Measurements from ENCODE around the gene OXT. TPM values are rescaled to one million over a fixed set of nuclear protein-coding genes. Genes with fewer than 3 reads are reported as not detected.

OXT gene
- total and polyA plus RNA-seq, 5 donors = 0.50 TPM; not detected in 4

DNA sequence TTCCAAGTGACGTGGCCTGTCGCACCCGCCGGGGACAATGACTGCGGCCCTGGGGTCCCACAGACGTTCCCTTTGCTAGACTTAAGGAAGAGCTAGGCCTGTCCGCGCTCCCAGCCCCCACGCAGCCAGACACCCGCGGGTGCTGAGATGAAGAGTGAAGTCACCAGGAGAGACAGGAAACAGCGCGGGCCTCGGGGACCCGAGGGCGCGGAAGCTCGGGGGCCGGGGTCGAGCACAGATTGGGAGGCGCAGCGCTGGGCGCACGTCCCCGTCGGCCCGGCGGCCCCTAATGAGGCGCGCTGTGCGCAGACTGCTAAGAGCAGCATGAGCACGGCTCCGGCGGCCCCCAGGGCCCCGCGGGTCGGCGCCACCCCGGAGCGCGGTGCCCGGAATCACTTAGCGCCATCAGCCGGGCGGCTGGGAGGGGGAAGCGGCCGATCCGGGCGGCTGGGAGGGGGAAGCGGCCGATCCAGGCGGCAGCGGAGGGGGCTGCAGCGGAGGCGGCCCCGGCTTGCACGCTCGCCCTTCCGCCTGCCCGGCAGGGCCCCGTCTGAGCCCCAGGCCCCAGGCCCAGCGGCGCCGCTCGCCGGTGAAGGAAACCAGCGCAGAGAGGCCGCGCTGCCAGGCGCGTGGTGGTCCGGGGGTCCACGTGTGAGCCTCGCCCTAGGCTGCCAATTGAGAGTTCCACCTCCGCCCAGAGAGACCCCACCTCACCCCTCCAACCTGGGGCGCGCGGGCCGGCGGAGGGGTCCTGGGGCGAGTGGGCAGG is 21.4 kb downstream of the OXT start:
- peak in 2 of 3 donors; percentile 60 to 67 for DNase-seq

DNA sequence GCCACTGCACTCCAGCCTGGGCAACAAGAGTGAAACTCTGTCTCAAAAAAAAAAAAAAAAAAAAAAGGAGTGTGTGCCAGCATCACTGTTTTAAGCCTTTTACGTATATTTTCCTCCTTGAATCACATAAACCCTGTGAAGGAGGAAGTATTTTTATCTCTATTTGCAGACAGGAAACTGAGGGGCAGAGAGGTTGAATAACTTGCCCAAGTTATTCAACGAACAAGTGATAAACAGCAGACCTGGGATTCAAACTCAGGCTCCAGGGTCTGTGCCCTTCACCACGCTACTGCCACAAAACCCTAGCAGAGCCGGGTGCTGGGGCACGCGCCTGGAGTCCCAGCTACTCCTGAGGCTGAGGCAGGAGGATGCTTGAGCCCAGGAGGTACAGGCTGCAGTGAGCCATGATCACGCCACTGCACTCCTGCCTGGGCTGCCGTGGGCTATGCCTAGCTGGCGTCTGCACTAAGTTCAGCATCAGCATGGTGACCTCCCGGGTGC is 22.5 kb downstream of the OXT start:
- intact Hi-C loops (cut with DNase I) = no loop called here
- H3K9me3 ChIP-seq (ENCODE audit: control insufficient read depth, low read length) = no peaks in the 10 kb centered on the region
- H3K27ac ChIP-seq (ENCODE audit: low read length) = no peak overlapping the region
- H3K27me3 ChIP-seq (ENCODE audit: control insufficient read depth, insufficient read depth) = no peaks in the 10 kb centered on the region
- ATAC-seq = peak in 1 of 2 donors; percentile 51
- 59% methylated on average over 10 of the region's 10 CpGs for WGBS
- no peak for DNase-seq
- no peaks in the 10 kb centered on the region for H3K4me1 ChIP-seq (ENCODE audit: control insufficient read depth, insufficient read depth, low read length)
- no peak overlapping the region for H3K4me3 ChIP-seq (ENCODE audit: low read length)

More for the DNA sequence above, 21.4 kb downstream of the OXT start:
- H3K4me3 ChIP-seq (ENCODE audit: low read length) = peak overlapping the region; percentile 37
- no peaks in the 10 kb centered on the region for H3K9me3 ChIP-seq (ENCODE audit: control insufficient read depth, low read length)
- intact Hi-C loops (cut with DNase I) = no loop called here
- no peaks in the 10 kb centered on the region for H3K27me3 ChIP-seq (ENCODE audit: control insufficient read depth, insufficient read depth)
- 7% methylated on average over 81 of the region's 81 CpGs for WGBS
- H3K27ac ChIP-seq (ENCODE audit: low read length) = no peak overlapping the region
- no peaks in the 10 kb centered on the region for H3K4me1 ChIP-seq (ENCODE audit: control insufficient read depth, insufficient read depth, low read length)
- ATAC-seq = peak; percentile 28 to 78

DNA sequence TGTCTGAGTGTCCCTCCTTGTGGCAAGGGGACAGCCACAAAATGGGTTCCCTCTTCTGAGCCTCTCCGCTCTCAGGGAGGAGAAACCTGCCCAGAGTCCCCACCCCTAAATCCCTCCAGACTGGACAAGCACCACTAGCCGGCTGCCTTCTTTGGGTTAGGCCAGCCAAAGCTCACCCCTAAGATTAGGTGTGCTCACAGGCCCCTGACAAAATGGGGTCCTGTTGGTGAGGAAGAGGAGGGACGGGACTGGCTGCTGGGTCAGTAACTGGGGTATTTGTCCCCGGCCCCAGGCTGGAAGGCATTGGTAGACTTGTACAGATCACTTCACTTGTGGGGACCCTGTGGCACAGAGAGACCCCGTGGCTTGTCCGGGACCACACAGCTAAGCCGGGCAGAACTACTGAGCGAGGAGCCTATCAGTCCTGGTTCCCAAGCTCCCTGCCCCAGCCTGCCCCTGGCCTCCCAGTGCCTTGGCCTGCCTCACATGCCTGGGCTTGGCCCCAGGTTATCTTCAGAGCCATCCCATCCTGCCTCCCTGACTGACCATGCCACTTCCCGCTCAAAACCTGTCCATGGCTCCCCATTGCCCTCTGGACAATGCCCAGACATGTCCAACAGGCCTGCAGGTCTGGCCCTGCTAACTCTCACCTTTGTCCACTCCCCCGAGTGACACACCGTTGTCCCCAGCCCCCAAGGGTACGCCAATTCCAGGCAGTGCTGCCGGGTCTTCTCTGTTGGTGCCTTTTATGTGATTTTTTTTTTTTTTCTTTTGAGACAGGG is 23.6 kb downstream of the OXT start:
- H3K27me3 ChIP-seq (ENCODE audit: control insufficient read depth, insufficient read depth) = no peaks in the 10 kb centered on the region
- DNase-seq (peak in 1 of 3 donors; percentile 37), ATAC-seq (no peak)
- intact Hi-C loops (cut with DNase I) = no loop called here
- no peaks in the 10 kb centered on the region for H3K4me1 ChIP-seq (ENCODE audit: control insufficient read depth, insufficient read depth, low read length)
- no peak overlapping the region for H3K4me3 ChIP-seq (ENCODE audit: low read length)
- 88% methylated on average over 13 of the region's 13 CpGs for WGBS
- no peak overlapping the region for H3K27ac ChIP-seq (ENCODE audit: low read length)
- H3K9me3 ChIP-seq (ENCODE audit: control insufficient read depth, low read length) = no peaks in the 10 kb centered on the region

DNA sequence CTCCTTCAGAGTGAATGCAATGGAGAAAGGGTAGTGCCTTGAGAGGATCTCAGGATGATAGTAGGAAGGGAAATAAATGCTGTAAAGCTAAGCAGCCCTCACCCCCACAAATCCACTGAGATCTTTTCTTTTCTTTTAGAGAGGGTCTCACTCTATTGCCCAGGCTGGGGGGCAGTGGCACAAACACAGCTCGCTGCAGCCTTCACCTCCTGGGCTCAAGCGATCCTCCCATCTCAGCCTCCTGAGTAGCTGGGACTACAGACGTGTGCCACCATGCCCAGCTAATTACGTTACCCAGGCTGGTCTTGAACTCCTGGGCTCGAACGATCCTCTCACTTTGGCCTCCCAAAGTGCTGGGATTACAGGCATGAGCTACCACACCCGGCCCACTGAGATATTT is 29.1 kb downstream of the OXT start:
- Histone ChIP-seq H3K27ac (ENCODE audit: low read length) (no peak overlapping the region), H3K4me1 (ENCODE audit: control insufficient read depth, insufficient read depth, low read length) (no peaks in the 10 kb centered on the region), H3K27me3 (ENCODE audit: control insufficient read depth, insufficient read depth) (no peaks in the 10 kb centered on the region), H3K9me3 (ENCODE audit: control insufficient read depth, low read length) (no peaks in the 10 kb centered on the region), H3K4me3 (ENCODE audit: low read length) (no peak overlapping the region)
- ATAC-seq (no peak), DNase-seq (peak in 1 of 3 donors; percentile 2)
- WGBS = 93% methylated on average over 7 of the region's 7 CpGs
- intact Hi-C loops (cut with DNase I) = no loop called here

DNA sequence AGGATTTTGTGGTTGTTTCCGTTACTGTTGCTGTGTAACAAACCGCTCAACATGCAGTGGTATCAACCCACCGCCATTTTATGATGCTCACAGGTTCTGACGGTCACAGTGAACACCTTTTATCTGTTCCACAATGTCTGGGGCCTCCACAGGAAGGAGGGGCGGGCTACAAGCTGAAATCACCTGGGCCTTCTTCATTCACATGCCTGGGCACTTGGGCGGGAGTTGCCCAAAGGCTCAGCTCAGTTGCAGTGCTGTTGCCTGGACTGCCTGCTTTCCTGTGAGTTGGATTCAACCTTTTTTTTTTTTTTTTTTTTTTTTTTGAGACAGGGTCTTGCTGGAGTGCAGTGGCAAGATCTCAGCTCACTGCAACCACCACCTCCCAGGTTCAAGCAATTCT is 29.8 kb downstream of the OXT start:
- Histone ChIP-seq H3K27me3 (ENCODE audit: control insufficient read depth, insufficient read depth) (no peaks in the 10 kb centered on the region), H3K27ac (ENCODE audit: low read length) (no peak overlapping the region), H3K4me1 (ENCODE audit: control insufficient read depth, insufficient read depth, low read length) (no peaks in the 10 kb centered on the region), H3K4me3 (ENCODE audit: low read length) (no peak overlapping the region), H3K9me3 (ENCODE audit: control insufficient read depth, low read length) (no peaks in the 10 kb centered on the region)
- ATAC-seq = no peak
- intact Hi-C loops (cut with DNase I) = no loop called here
- 91% methylated on average over 6 of the region's 6 CpGs for WGBS
- DNase-seq = peak in 1 of 3 donors; percentile 13

DNA sequence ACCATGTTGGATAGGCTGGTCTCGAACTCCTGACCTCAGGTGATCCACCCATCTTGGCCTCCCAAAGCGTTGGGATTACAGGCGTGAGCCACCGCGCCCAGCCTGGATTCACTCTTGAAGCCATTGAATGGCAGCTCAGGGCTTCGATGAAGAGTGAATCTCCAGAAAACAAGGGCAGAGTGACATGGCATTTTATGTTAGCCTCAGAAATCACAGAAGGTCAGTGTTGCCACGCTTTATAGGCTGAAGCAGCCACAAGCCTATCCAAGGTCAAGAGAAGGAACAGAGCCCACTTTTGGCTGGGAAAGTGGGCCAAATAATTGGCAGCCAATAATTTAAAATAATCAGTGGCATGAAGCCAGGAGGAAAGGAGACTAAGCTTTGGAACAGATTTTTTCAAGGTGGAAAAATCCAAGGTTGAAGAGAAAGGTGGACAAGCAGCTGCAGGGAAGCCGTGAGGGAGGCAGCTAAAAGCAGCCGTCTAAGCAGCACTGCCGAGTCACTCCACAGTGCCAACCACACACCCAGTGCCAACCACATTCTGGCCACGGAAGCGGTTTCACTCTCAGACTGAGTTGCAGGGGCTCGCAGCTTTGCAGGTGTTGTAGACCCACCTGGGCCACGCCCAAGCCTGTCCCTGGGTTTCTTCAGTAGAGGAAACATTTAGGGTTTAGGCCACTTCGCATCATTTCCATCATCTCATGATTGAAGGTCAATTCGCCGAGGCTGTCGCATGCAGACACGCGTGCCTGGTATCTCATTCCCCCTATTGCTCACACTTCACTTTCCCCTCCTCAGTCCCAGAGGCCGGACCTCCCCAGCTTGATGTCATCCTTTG is 30.5 kb downstream of the OXT start:
- WGBS = 83% methylated on average over 21 of the region's 21 CpGs
- intact Hi-C loops (cut with DNase I) = no loop called here
- H3K9me3 ChIP-seq (ENCODE audit: control insufficient read depth, low read length) = no peaks in the 10 kb centered on the region
- H3K27ac ChIP-seq (ENCODE audit: low read length) = no peak overlapping the region
- ATAC-seq (no peak), DNase-seq (peak in 1 of 3 donors; percentile 30)
- H3K27me3 ChIP-seq (ENCODE audit: control insufficient read depth, insufficient read depth) = no peaks in the 10 kb centered on the region
- H3K4me3 ChIP-seq (ENCODE audit: low read length) = no peak overlapping the region
- H3K4me1 ChIP-seq (ENCODE audit: control insufficient read depth, insufficient read depth, low read length) = no peaks in the 10 kb centered on the region

DNA sequence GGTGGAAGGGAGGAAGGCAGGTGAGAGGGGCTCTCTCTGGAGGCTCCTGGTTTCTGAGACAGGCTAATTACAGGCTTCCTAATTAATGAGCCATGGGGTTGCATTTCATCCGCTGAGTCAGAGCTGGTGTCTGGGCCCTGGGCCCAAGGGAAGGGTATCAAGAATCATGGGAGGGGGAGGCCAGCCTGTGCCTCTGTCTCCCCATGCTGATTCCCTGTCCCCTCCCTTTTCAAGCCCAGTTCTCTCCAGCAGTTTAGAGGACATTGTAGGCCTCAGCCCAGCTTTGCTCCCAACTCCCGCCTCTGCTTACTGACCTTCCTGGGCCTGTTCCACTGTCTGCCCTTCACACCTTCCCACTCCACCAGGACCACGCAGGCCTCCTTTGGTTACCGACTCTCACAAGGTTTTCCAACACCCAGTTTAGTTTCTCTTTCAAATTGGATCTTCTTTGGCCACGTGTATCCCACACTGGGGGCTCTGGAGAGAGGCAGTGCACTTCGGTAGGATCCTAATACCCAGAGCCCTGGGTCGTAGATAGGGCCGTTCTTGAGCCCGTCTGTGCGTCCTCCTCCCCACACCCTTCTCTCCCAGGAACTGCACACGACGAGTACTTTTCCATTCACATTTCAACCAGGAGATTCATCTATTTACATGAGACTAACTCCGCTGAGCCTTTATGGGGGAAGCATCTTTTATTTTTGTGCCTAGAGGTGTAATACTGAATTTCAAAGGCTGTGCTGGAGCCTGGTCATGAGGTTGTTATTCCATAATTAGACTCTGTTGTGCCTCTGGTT is 31.4 kb downstream of the OXT start:
- WGBS = 82% methylated on average over 13 of the region's 13 CpGs

DNA sequence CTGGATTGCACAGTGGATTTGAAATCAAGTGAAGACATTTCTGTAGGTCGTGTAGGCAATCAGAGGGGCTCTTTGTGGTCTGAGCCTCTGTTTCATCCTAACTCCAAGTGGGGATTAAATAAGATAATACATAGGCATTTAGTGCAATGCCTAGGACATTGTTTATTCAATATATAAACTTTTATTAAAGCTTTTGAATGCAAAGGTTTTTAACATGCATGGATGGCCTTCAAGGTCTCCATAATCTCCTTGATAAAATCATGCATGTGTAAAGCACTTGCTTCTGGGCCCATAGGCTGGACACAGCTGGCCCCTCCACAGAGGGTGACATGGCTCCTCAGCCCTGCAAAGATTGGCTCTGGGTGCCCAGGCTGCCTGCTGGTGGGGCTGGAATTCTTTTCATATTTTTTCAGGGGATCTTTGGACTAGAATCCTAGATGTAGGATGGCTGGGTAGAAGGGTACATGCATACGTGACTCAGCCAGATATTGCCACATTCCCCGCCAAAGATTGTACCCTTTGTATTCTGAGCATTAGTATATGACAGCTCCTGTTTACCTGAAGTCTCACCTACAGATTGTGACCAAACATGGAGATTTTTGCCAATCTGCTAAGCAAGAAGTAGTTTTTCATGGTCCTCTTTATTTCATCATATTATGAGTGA is 32.1 kb downstream of the OXT start:
- WGBS = 56% methylated on average over 3 of the region's 3 CpGs
- no peak for ATAC-seq

More for the DNA sequence above, 31.4 kb downstream of the OXT start:
- no peak for ATAC-seq
- H3K4me3 ChIP-seq (ENCODE audit: low read length) = no peak overlapping the region
- H3K9me3 ChIP-seq (ENCODE audit: control insufficient read depth, low read length) = no peaks in the 10 kb centered on the region
- H3K27ac ChIP-seq (ENCODE audit: low read length) = no peak overlapping the region
- H3K27me3 ChIP-seq (ENCODE audit: control insufficient read depth, insufficient read depth) = no peaks in the 10 kb centered on the region
- no peaks in the 10 kb centered on the region for H3K4me1 ChIP-seq (ENCODE audit: control insufficient read depth, insufficient read depth, low read length)
- intact Hi-C loops (cut with DNase I) = no loop called here
- DNase-seq = peak in 1 of 3 donors; percentile 0

DNA sequence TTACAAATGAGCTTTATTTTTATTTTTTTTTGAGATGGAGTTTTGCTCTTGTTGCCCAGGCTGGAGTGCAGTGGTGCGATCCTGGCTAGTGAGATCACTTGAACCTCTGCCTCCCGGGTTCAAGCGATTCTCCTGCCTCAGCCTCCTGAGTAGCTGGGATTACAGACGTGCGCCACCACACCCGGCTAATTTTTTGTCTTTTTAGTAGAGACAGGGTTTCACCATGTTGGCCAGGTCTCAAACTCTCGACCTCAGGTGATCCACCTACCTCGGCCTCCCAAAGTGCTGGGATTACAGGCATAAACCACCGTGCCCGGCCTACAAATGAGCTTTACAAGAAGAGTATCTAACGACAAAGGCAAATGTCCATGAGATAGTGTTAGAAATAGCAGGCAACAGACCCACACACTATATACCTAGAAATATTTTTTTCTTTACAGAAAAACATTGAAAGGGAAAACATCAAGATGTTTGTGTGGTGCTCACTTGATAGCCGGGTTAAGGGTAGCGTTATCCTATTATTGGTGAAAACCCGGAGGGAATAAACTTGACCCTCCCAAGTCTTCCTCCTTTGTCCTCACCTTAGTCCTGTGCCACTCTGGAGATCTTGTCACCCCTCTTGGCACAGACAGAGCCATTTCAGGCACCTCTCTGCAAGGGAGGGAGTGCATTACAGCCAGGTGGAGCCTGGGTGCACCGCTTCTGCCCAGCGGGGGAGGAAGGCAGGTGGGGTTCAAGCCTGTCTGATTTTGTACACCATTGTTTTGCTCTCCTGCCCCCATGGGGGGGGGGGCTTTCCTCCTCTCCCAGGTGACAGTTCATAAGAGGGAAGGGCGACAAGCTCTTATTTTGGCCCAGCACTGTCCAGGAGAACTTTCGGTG is 34.1 kb downstream of the OXT start:
- no peak for ATAC-seq
- H3K27ac ChIP-seq (ENCODE audit: low read length) = no peak overlapping the region
- no peaks in the 10 kb centered on the region for H3K4me1 ChIP-seq (ENCODE audit: control insufficient read depth, insufficient read depth, low read length)
- no peaks in the 10 kb centered on the region for H3K9me3 ChIP-seq (ENCODE audit: control insufficient read depth, low read length)
- H3K27me3 ChIP-seq (ENCODE audit: control insufficient read depth, insufficient read depth) = no peaks in the 10 kb centered on the region
- DNase-seq = no peak
- intact Hi-C loops (cut with DNase I) = no loop called here
- H3K4me3 ChIP-seq (ENCODE audit: low read length) = no peak overlapping the region
- 95% methylated on average over 18 of the region's 18 CpGs for WGBS

More for the DNA sequence above, 32.1 kb downstream of the OXT start:
- Histone ChIP-seq H3K27me3 (ENCODE audit: control insufficient read depth, insufficient read depth) (no peaks in the 10 kb centered on the region), H3K4me3 (ENCODE audit: low read length) (no peak overlapping the region), H3K4me1 (ENCODE audit: control insufficient read depth, insufficient read depth, low read length) (no peaks in the 10 kb centered on the region), H3K9me3 (ENCODE audit: control insufficient read depth, low read length) (no peaks in the 10 kb centered on the region), H3K27ac (ENCODE audit: low read length) (no peak overlapping the region)
- no peak for DNase-seq
- intact Hi-C loops (cut with DNase I) = no loop called here

All from right cardiac atrium (tissue), 5 donors.